Neural crest cell (in vitro differentiated cells): Measurements from ENCODE around the gene PNKP. TPM values are rescaled to one million over a fixed set of nuclear protein-coding genes. Genes with fewer than 3 reads are reported as not detected.

Source experiments
- DNase-seq: peaks from one replicate; pipeline ENCODE4 v3.0.0; 2021; ENCODE audit warnings: low read depth, mixed read lengths, low spot score
- H3K27ac Mint-ChIP-seq: one replicate; pipeline ENCODE4 v1.8.0; 2021; ENCODE audit warnings: mild to moderate bottlenecking, mixed read lengths; ENCODE audit not compliant: unreplicated experiment
- H3K27me3 Mint-ChIP-seq: 2 replicates; pipeline ENCODE4 v1.8.0; 2021; ENCODE audit warnings: low read depth, mild to moderate bottlenecking, mixed read lengths
- H3K36me3 Mint-ChIP-seq: 2 replicates; pipeline ENCODE4 v1.8.0; 2021; ENCODE audit warnings: low read depth, mild to moderate bottlenecking, mixed read lengths
- H3K4me1 Mint-ChIP-seq: 2 replicates; pipeline ENCODE4 v1.8.0; 2021; ENCODE audit warnings: mixed read lengths
- H3K4me3 Mint-ChIP-seq: one replicate; pipeline ENCODE4 v1.8.0; 2021; ENCODE audit warnings: mild to moderate bottlenecking, mixed read lengths
- H3K9me3 Mint-ChIP-seq: 2 replicates; pipeline ENCODE4 v1.8.0; 2021; ENCODE audit warnings: mixed read lengths
- CTCF ChIP-seq: fragments of 200-600 bp; sonication (generic); conservative IDR thresholded peaks from 2 replicates; pipeline ENCODE4 v1.5.0; 2021; ENCODE audit warnings: antibody characterized with exemption, mild to moderate bottlenecking
- total RNA-seq: library from RNA; stranded (reverse); gene quantifications from 2 replicates; pipeline ENCODE4 v1.2.1, GENCODE V29; 2021

The PNKP gene
- total RNA-seq, 1 donor from 2014 or later: 135 TPM

- Mint-ChIP-seq H3K27me3 (no peaks in the 10 kb centered on the region), H3K27ac (no peak overlapping the region), H3K4me1 (peaks cover 5% of the 10 kb centered on the region), H3K9me3 (peaks cover 2% of the 10 kb centered on the region), H3K4me3 (no peak overlapping the region), H3K36me3 (peaks cover 10% of the 10 kb centered on the region)
- no peak for DNase-seq
- TF ChIP-seq CTCF: no peak
Observed at GRCh38 chr19:49844138-49845095, 23.0 kb downstream of the PNKP start.

- peaks cover 5% of the 10 kb centered on the region for H3K4me1 Mint-ChIP-seq
- no peak for TF ChIP-seq CTCF
- H3K27ac Mint-ChIP-seq: no peak overlapping the region
- H3K9me3 Mint-ChIP-seq: no peaks in the 10 kb centered on the region
- no peak for DNase-seq
- H3K36me3 Mint-ChIP-seq: peaks cover 13% of the 10 kb centered on the region
- no peak overlapping the region for H3K4me3 Mint-ChIP-seq
- no peaks in the 10 kb centered on the region for H3K27me3 Mint-ChIP-seq
Observed at GRCh38 chr19:49843265-49843664, 24.1 kb downstream of the PNKP start.

GRCh38 chr19:49840736-49841249 lies 26.6 kb downstream of the PNKP start:
- peaks cover 5% of the 10 kb centered on the region for H3K4me1 Mint-ChIP-seq
- peak overlapping the region; percentile 20 for H3K4me3 Mint-ChIP-seq
- H3K27ac Mint-ChIP-seq: no peak overlapping the region
- TF ChIP-seq CTCF: no peak
- H3K36me3 Mint-ChIP-seq: peaks cover 19% of the 10 kb centered on the region
- no peaks in the 10 kb centered on the region for H3K27me3 Mint-ChIP-seq
- H3K9me3 Mint-ChIP-seq: no peaks in the 10 kb centered on the region
- no peak for DNase-seq

GRCh38 chr19:49840321-49840720 lies 27.1 kb downstream of the PNKP start:
- peaks cover 19% of the 10 kb centered on the region for H3K36me3 Mint-ChIP-seq
- H3K4me3 Mint-ChIP-seq: peak overlapping the region; percentile 44
- H3K27ac Mint-ChIP-seq: no peak overlapping the region
- H3K9me3 Mint-ChIP-seq: no peaks in the 10 kb centered on the region
- H3K27me3 Mint-ChIP-seq: no peaks in the 10 kb centered on the region
- peaks cover 5% of the 10 kb centered on the region for H3K4me1 Mint-ChIP-seq
- no peak for DNase-seq
- TF ChIP-seq CTCF: no peak

- DNase-seq: no peak
- Mint-ChIP-seq H3K4me3 (no peak overlapping the region), H3K27me3 (no peaks in the 10 kb centered on the region), H3K36me3 (peaks cover 21% of the 10 kb centered on the region), H3K9me3 (no peaks in the 10 kb centered on the region), H3K4me1 (peaks cover 5% of the 10 kb centered on the region), H3K27ac (no peak overlapping the region)
- no peak for TF ChIP-seq CTCF
Observed at GRCh38 chr19:49839713-49840112, 27.7 kb downstream of the PNKP start.
